Activated CD8-positive, alpha-beta memory T cell treated with anti-CD3 and anti-CD28 coated beads, Interleukin-2, amount 10 ng/mL, durations not matched to agents 7 days and 5 days (primary cell): ENCODE data around the gene OR52N1. TPM values are rescaled to one million over a fixed set of nuclear protein-coding genes. Genes with fewer than 3 reads are reported as not detected.

Experiments used
- ATAC-seq: fragments of 150-1000 bp; cut with Tn5 transposase; one replicate; pipeline ENCODE4 v1.10.0; 2021; ENCODE audit warnings: moderate library complexity
- CTCF ChIA-PET: fragments of 350-600 bp; sonication (Branson Sonifier 250); formaldehyde crosslinking; loops from one replicate; lab custom pipeline; 2021; ENCODE audit warnings: antibody characterized with exemption; lab: Charles Lee
- DNase-seq: peaks from one replicate; pipeline ENCODE4 v3.0.0-alpha.2; 2020
- H3K27ac Mint-ChIP-seq: one replicate; pipeline ENCODE4 v1.8.0; 2021; ENCODE audit warnings: mild to moderate bottlenecking, mixed read lengths
- H3K27me3 Mint-ChIP-seq: one replicate; pipeline ENCODE4 v1.8.0; 2021; ENCODE audit warnings: mixed read lengths
- H3K36me3 Mint-ChIP-seq: one replicate; pipeline ENCODE4 v1.8.0; 2021; ENCODE audit warnings: mild to moderate bottlenecking, mixed read lengths
- H3K4me1 Mint-ChIP-seq: one replicate; pipeline ENCODE4 v1.8.0; 2021; ENCODE audit warnings: mixed read lengths
- H3K4me3 Mint-ChIP-seq: one replicate; pipeline ENCODE4 v1.8.0; 2021; ENCODE audit warnings: mild to moderate bottlenecking, moderate library complexity, mixed read lengths
- H3K9me3 Mint-ChIP-seq: one replicate; pipeline ENCODE4 v1.8.0; 2022; ENCODE audit warnings: low read depth, mixed read lengths
- total RNA-seq, 2 experiments: library from RNA; stranded (reverse); gene quantifications; one replicate each; pipeline ENCODE4 v1.2.3, GENCODE V29; 2021

Gene OR52N1
- total RNA-seq, 2 experiments from 2014 or later: not detected

GRCh38 chr11:5767056-5767455 is 24.0 kb downstream of the OR52N1 start:
- CTCF ChIA-PET: no interaction called here
- Mint-ChIP-seq H3K27ac (no peak overlapping the region), H3K27me3 (no peaks in the 10 kb centered on the region), H3K36me3 (no peaks in the 10 kb centered on the region), H3K4me3 (no peak overlapping the region), H3K9me3 (no peaks in the 10 kb centered on the region), H3K4me1 (no peaks in the 10 kb centered on the region)
- DNase-seq: no peak
- ATAC-seq: no peak

- CTCF ChIA-PET: no interaction called here
- no peak for ATAC-seq
- no peak for DNase-seq
- Mint-ChIP-seq H3K36me3 (no peaks in the 10 kb centered on the region), H3K4me3 (no peak within 1 kb of the TSS), H3K4me1 (no peaks in the 10 kb centered on the region), H3K9me3 (no peaks in the 10 kb centered on the region), H3K27me3 (no peaks in the 10 kb centered on the region), H3K27ac (no peak within 1 kb of the TSS)
Observed at GRCh38 chr11:5753943-5754342, 37.1 kb downstream of the OR52N1 start, which contains the start of gene OR52N4. Gene OR52N4, plus strand, starts transcription at chr11:5754243. Its CDS starts 498 bp downstream, at chr11:5754741.

- ATAC-seq: no peak
Observed at GRCh38 chr11:5749836-5750235, 41.2 kb downstream of the OR52N1 start.

GRCh38 chr11:5746614-5747013 is 44.5 kb downstream of the OR52N1 start:
- no peak for ATAC-seq
- Mint-ChIP-seq H3K27me3 (peaks cover 28% of the 10 kb centered on the region), H3K4me3 (no peak overlapping the region), H3K9me3 (no peaks in the 10 kb centered on the region), H3K36me3 (no peaks in the 10 kb centered on the region), H3K4me1 (no peaks in the 10 kb centered on the region), H3K27ac (no peak overlapping the region)
- CTCF ChIA-PET: no interaction called here
- DNase-seq: no peak

More at GRCh38 chr11:5749836-5750235, 41.2 kb downstream of the OR52N1 start:
- CTCF ChIA-PET: no interaction called here
- DNase-seq: no peak
- Mint-ChIP-seq H3K27me3 (peaks cover 7% of the 10 kb centered on the region), H3K4me3 (no peak overlapping the region), H3K36me3 (no peaks in the 10 kb centered on the region), H3K9me3 (no peaks in the 10 kb centered on the region), H3K4me1 (no peaks in the 10 kb centered on the region), H3K27ac (no peak overlapping the region)

- Mint-ChIP-seq H3K27ac (no peak overlapping the region), H3K4me3 (no peak overlapping the region), H3K27me3 (peaks cover 14% of the 10 kb centered on the region), H3K4me1 (no peaks in the 10 kb centered on the region), H3K9me3 (no peaks in the 10 kb centered on the region), H3K36me3 (no peaks in the 10 kb centered on the region)
- ATAC-seq (no peak), DNase-seq (no peak)
- CTCF ChIA-PET: no interaction called here
Observed at GRCh38 chr11:5738431-5738830, 52.6 kb downstream of the OR52N1 start.

GRCh38 chr11:5737670-5738392 is 53.2 kb downstream of the OR52N1 start:
- Mint-ChIP-seq H3K4me1 (no peaks in the 10 kb centered on the region), H3K36me3 (no peaks in the 10 kb centered on the region), H3K4me3 (no peak overlapping the region), H3K27ac (no peak overlapping the region), H3K9me3 (no peaks in the 10 kb centered on the region), H3K27me3 (peaks cover 8% of the 10 kb centered on the region)
- CTCF ChIA-PET: interaction anchor here (1.2 kb wide), 1 partner anchor 23 kb away, joined by 3 read pairs; a partner anchor contains a TSS
- no peak for ATAC-seq
- DNase-seq: no peak

- no peaks in the 10 kb centered on the region for H3K9me3 Mint-ChIP-seq
- no peak for DNase-seq
- no peak for ATAC-seq
- H3K27ac Mint-ChIP-seq: no peak overlapping the region
- H3K4me1 Mint-ChIP-seq: no peaks in the 10 kb centered on the region
- CTCF ChIA-PET: interaction anchor here (1.2 kb wide), 1 partner anchor 24 kb away, joined by 3 read pairs; a partner anchor contains a TSS
- peaks cover 3% of the 10 kb centered on the region for H3K27me3 Mint-ChIP-seq
- no peak overlapping the region for H3K4me3 Mint-ChIP-seq
- no peaks in the 10 kb centered on the region for H3K36me3 Mint-ChIP-seq
Observed at GRCh38 chr11:5737091-5737490, 54.0 kb downstream of the OR52N1 start.

Other genes starting within 250 kb of the OR52N1 start
- not detected for gene OR52H1, start 242.7 kb downstream of the OR52N1 start, total RNA-seq
- gene OR52B6, start 210.4 kb downstream of the OR52N1 start, total RNA-seq: not detected
- gene TRIM6, start 194.6 kb downstream of the OR52N1 start, total RNA-seq: 1 to 10 TPM in 1 of 2 experiments, under 1 TPM in 1; 0.37 to 1.5 TPM
- 10 to 100 TPM; 13.1 to 16.1 TPM for gene TRIM34, start 166.3 kb downstream of the OR52N1 start, total RNA-seq
- 10 to 100 TPM; 25.0 to 35.4 TPM for gene TRIM5, start 106.2 kb downstream of the OR52N1 start, total RNA-seq
- gene TRIM22, start 101.5 kb downstream of the OR52N1 start, total RNA-seq: 100 to 1,000 TPM; 139 to 238 TPM
- under 1 TPM; 0.28 to 0.41 TPM for gene OR56B1, start 54.8 kb downstream of the OR52N1 start, total RNA-seq
- gene OR52N4, start 37.0 kb downstream of the OR52N1 start, total RNA-seq: under 1 TPM; 0.23 to 0.67 TPM
- gene OR52N5, start 7.9 kb downstream of the OR52N1 start, total RNA-seq: not detected
- gene OR52N2, start 17.7 kb upstream of the OR52N1 start, total RNA-seq: not detected
- not detected for gene OR52E6, start 50.6 kb upstream of the OR52N1 start, total RNA-seq
- gene OR52E8, start 66.4 kb upstream of the OR52N1 start, total RNA-seq: not detected
- not detected for gene OR52E4, start 89.4 kb upstream of the OR52N1 start, total RNA-seq
- not detected for gene OR52E5, start 101.9 kb upstream of the OR52N1 start, total RNA-seq
- gene OR56A3, start 151.0 kb upstream of the OR52N1 start, total RNA-seq: not detected
- not detected for gene OR56A5, start 177.2 kb upstream of the OR52N1 start, total RNA-seq
- not detected for gene OR52L1, start 195.7 kb upstream of the OR52N1 start, total RNA-seq
- gene OR56A4, start 215.7 kb upstream of the OR52N1 start, total RNA-seq: not detected
- gene OR56A1, start 239.5 kb upstream of the OR52N1 start, total RNA-seq: not detected